GM23338 (cell line): ENCODE measurements around the gene CNGA1. TPM values are rescaled to one million over a fixed set of nuclear protein-coding genes. Genes with fewer than 3 reads are reported as not detected.

Experiments
- ATAC-seq: fragments of 200-7000 bp; cut with Tn5 transposase; 3 replicates; pipeline ENCODE4 v1.9.1; 2020
- DNase-seq: peaks from one replicate; pipeline ENCODE4 v3.0.0-alpha.2; 2015; ENCODE audit warnings: low spot score
- H2AFZ ChIP-seq: fragments of 200-600 bp; sonication (generic); 2 replicates; pipeline ENCODE4 v1.8.0; 2016; ENCODE audit warnings: antibody characterized with exemption, mild to moderate bottlenecking, moderate library complexity
- H3F3A ChIP-seq: fragments of 200-600 bp; sonication (generic); replicated peaks from 2 replicates; pipeline ENCODE4 v1.8.0; 2017; ENCODE audit warnings: antibody characterized with exemption, mixed run types, low read depth
- H3K27ac ChIP-seq: fragments of 200-600 bp; sonication (generic); 2 replicates; pipeline ENCODE4 v1.6.1; 2016; ENCODE audit warnings: low read depth
- H3K27me3 ChIP-seq: fragments of 200-600 bp; sonication (generic); 2 replicates; pipeline ENCODE4 v1.8.0; 2016; ENCODE audit warnings: mild to moderate bottlenecking, mixed run types, moderate library complexity; ENCODE audit not compliant: insufficient read depth
- H3K36me3 ChIP-seq: fragments of 200-600 bp; sonication (generic); 2 replicates; pipeline ENCODE4 v1.8.0; 2016; ENCODE audit warnings: mild to moderate bottlenecking; ENCODE audit not compliant: insufficient read depth
- H3K4me1 ChIP-seq: fragments of 200-600 bp; sonication (generic); 2 replicates; pipeline ENCODE4 v1.8.0; 2016; ENCODE audit warnings: mild to moderate bottlenecking, moderate library complexity; ENCODE audit not compliant: insufficient read depth
- H3K4me2 ChIP-seq: fragments of 200-600 bp; sonication (generic); 2 replicates; pipeline ENCODE4 v1.7.1; 2017; ENCODE audit warnings: mixed run types
- H3K4me3 ChIP-seq: fragments of 200-600 bp; sonication (generic); 2 replicates; pipeline ENCODE4 v1.6.1; 2016; ENCODE audit warnings: mixed run types
- H3K79me2 ChIP-seq: fragments of 200-600 bp; sonication (generic); replicated peaks from 2 replicates; pipeline ENCODE4 v1.8.0; 2017; ENCODE audit warnings: mild to moderate bottlenecking; ENCODE audit not compliant: insufficient read depth
- H3K9me2 ChIP-seq: fragments of 200-600 bp; sonication (generic); 2 replicates; pipeline ENCODE4 v1.8.0; 2017; ENCODE audit not compliant: insufficient read depth
- H4K20me1 ChIP-seq: fragments of 200-600 bp; sonication (generic); replicated peaks from 2 replicates; pipeline ENCODE4 v1.8.0; 2017; ENCODE audit warnings: mild to moderate bottlenecking; ENCODE audit not compliant: insufficient read depth
- H3K27ac Mint-ChIP-seq: 2 replicates; pipeline ENCODE4 v1.8.0; 2020; ENCODE audit warnings: inconsistent platforms, mild to moderate bottlenecking, moderate library complexity, mixed read lengths
- H3K27me3 Mint-ChIP-seq: 3 replicates; pipeline ENCODE4 v1.8.0; 2022; ENCODE audit warnings: low read depth, mild to moderate bottlenecking, moderate library complexity, mixed read lengths, inconsistent platforms; ENCODE audit not compliant: insufficient read depth, poor library complexity
- H3K36me3 Mint-ChIP-seq: 3 replicates; pipeline ENCODE4 v1.8.0; 2021; ENCODE audit warnings: low read depth, mild to moderate bottlenecking, inconsistent platforms, moderate library complexity, mixed read lengths
- H3K4me1 Mint-ChIP-seq: 3 replicates; pipeline ENCODE4 v1.8.0; 2020; ENCODE audit warnings: mild to moderate bottlenecking, inconsistent platforms, mixed read lengths
- H3K4me3 Mint-ChIP-seq: 3 replicates; pipeline ENCODE4 v1.8.0; 2021; ENCODE audit warnings: moderate library complexity, mild to moderate bottlenecking, inconsistent platforms, mixed read lengths
- H3K9me3 Mint-ChIP-seq: 3 replicates; pipeline ENCODE4 v1.8.0; 2020; ENCODE audit warnings: moderate library complexity, mild to moderate bottlenecking, inconsistent platforms, mixed read lengths
- CREB1 ChIP-seq: fragments of 250-450 bp; sonication (Bioruptor Pico); IDR thresholded peaks from 2 replicates; pipeline ENCODE4 v1.5.0; 2020; ENCODE audit warnings: low read depth, mild to moderate bottlenecking, moderate library complexity
- EZH2 ChIP-seq: fragments of 200-600 bp; sonication (generic); IDR thresholded peaks from one replicate; pipeline ENCODE4 v1.8.0; 2017; ENCODE audit warnings: antibody characterized with exemption, mild to moderate bottlenecking, low read depth; ENCODE audit not compliant: unreplicated experiment
- JUNB ChIP-seq: IDR thresholded peaks from one replicate; pipeline ENCODE4 v1.6.1; 2016; ENCODE audit warnings: antibody characterized with exemption; ENCODE audit not compliant: unreplicated experiment
- STAT1 ChIP-seq: IDR thresholded peaks from one replicate; pipeline ENCODE4 v1.6.1; 2016; ENCODE audit warnings: antibody characterized with exemption; ENCODE audit not compliant: unreplicated experiment
- ZNF114 ChIP-seq: fragments of 250-450 bp; sonication (Bioruptor Pico); IDR thresholded peaks from 2 replicates; pipeline ENCODE4 v1.5.0; 2020; ENCODE audit warnings: mild to moderate bottlenecking, moderate library complexity
- ZNF331 ChIP-seq: fragments of 250-450 bp; sonication (Bioruptor Pico); IDR thresholded peaks from 2 replicates; pipeline ENCODE4 v1.5.0; 2020; ENCODE audit warnings: low read depth, mild to moderate bottlenecking, moderate library complexity
- polyA plus RNA-seq: library from polyadenylated mRNA; unstranded; fragments of >200 nt; fragmentation: Nextera tagmentation; extraction: Ambion mirVana; gene quantifications from 2 replicates; pipeline ENCODE4 v1.2.1, GENCODE V29; 2016
- total RNA-seq: library from RNA; depleted of rRNA; stranded (reverse); fragments of >200 nt; shearing (Covaris generic); gene quantifications from 2 replicates; pipeline ENCODE4 v1.2.3, GENCODE V29; 2014
- TF ChIP-seq, protein P1 (sequence below), 2 experiments: fragments of 200-600 bp in 1 of 2; sonication (generic) in 1 of 2; conservative IDR thresholded peaks; 2 replicates each; pipeline versions ENCODE4 v1.5.1 to v1.6.1; 2016 to 2017; ENCODE audit warnings: antibody characterized with exemption in 2 of 2, low read depth in 2 of 2, mild to moderate bottlenecking in 2 of 2, moderate library complexity in 1 of 2
- TF ChIP-seq, protein P2 (sequence below): IDR thresholded peaks from one replicate; pipeline ENCODE4 v1.6.1; 2018; ENCODE audit warnings: antibody characterized with exemption; ENCODE audit not compliant: unreplicated experiment
- TF ChIP-seq, protein P3 (sequence below): IDR thresholded peaks from 2 replicates; pipeline ENCODE4 v1.6.1; 2016; ENCODE audit warnings: antibody characterized with exemption

Gene CNGA1
- total and polyA plus RNA-seq, 2 experiments from 2014 or later: 3.3 to 4.9 TPM

DNA sequence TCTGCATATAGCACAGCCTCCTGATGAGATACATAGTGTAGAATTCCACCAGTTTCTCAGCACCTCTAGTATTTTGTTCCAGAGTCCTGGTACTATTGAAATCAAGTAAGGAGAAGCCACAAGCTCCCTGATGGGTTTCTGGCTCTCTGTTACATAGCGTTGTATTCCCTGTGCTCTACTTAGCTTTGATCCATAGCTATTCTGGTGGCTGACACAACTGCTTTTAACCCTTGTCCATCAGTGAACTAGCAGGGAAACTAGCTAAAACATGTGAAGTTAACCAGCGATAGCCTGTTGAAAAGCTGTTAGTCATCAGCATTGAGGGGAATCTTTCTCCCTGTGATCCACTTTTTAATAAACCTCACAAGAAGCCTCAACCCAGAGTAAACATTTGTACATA is 27.0 kb upstream of the CNGA1 start (continued):
- TF ChIP-seq, protein P1, sequence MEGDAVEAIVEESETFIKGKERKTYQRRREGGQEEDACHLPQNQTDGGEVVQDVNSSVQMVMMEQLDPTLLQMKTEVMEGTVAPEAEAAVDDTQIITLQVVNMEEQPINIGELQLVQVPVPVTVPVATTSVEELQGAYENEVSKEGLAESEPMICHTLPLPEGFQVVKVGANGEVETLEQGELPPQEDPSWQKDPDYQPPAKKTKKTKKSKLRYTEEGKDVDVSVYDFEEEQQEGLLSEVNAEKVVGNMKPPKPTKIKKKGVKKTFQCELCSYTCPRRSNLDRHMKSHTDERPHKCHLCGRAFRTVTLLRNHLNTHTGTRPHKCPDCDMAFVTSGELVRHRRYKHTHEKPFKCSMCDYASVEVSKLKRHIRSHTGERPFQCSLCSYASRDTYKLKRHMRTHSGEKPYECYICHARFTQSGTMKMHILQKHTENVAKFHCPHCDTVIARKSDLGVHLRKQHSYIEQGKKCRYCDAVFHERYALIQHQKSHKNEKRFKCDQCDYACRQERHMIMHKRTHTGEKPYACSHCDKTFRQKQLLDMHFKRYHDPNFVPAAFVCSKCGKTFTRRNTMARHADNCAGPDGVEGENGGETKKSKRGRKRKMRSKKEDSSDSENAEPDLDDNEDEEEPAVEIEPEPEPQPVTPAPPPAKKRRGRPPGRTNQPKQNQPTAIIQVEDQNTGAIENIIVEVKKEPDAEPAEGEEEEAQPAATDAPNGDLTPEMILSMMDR (conservative IDR thresholded peaks at IDR 0.05; ENCODE audit: low read depth in 2 of 2): no peak
- TF ChIP-seq, protein P2, sequence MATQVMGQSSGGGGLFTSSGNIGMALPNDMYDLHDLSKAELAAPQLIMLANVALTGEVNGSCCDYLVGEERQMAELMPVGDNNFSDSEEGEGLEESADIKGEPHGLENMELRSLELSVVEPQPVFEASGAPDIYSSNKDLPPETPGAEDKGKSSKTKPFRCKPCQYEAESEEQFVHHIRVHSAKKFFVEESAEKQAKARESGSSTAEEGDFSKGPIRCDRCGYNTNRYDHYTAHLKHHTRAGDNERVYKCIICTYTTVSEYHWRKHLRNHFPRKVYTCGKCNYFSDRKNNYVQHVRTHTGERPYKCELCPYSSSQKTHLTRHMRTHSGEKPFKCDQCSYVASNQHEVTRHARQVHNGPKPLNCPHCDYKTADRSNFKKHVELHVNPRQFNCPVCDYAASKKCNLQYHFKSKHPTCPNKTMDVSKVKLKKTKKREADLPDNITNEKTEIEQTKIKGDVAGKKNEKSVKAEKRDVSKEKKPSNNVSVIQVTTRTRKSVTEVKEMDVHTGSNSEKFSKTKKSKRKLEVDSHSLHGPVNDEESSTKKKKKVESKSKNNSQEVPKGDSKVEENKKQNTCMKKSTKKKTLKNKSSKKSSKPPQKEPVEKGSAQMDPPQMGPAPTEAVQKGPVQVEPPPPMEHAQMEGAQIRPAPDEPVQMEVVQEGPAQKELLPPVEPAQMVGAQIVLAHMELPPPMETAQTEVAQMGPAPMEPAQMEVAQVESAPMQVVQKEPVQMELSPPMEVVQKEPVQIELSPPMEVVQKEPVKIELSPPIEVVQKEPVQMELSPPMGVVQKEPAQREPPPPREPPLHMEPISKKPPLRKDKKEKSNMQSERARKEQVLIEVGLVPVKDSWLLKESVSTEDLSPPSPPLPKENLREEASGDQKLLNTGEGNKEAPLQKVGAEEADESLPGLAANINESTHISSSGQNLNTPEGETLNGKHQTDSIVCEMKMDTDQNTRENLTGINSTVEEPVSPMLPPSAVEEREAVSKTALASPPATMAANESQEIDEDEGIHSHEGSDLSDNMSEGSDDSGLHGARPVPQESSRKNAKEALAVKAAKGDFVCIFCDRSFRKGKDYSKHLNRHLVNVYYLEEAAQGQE: no peak
- TF ChIP-seq JUNB (no peak), ZNF114 (CRISPR knock-in tag) (no peak), ZNF331 (CRISPR knock-in tag) (no peak)

DNA sequence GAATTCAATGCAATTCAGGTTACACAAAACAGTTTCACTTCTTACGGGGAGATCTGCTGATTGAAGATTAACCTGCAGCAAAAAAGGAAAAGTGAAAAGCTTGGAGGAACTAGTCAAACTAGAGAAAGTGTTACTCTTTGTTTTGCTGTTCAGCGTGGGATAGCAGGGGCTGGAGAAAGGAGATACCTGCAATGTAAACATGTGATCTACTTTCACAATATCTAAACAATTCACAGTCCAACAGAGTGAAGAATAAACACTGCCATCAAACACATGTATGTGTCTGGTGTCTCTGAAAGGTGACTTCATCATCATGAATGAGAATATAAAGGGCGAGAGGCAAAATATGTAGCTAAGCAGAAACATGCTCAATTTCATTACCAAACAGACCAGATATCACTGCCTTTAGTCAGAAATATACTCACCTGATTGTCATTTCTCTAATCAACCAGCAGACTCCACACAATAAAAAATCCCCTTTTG is 26.5 kb upstream of the CNGA1 start:
- H3K36me3 Mint-ChIP-seq: no peaks in the 10 kb centered on the region
- H3K79me2 ChIP-seq: no peaks in the 10 kb centered on the region
- 0 out of 2 replicates have a peak overlapping the region, but pooled peaks have one; percentile 29 for H3K27ac Mint-ChIP-seq
- H3K9me2 ChIP-seq: 0 out of 2 replicates have a peak, but pooled peaks cover 5% of the 10 kb centered on the region
- H3K27ac ChIP-seq: no peak overlapping the region
- H3K4me2 ChIP-seq: no peak overlapping the region
- no peak for ATAC-seq
- no peak for DNase-seq
- peaks cover 19% of the 10 kb centered on the region for H3K4me1 Mint-ChIP-seq
- H3F3A ChIP-seq: 0 out of 2 replicates have a peak, but pooled peaks cover 5% of the 10 kb centered on the region
- H3K36me3 ChIP-seq: no peaks in the 10 kb centered on the region
- H3K4me3 Mint-ChIP-seq: no peak overlapping the region
- peaks cover 13% of the 10 kb centered on the region; the same call in 1 of the 2 replicates for H3K4me1 ChIP-seq
- H4K20me1 ChIP-seq: no peaks in the 10 kb centered on the region
- H3K4me3 ChIP-seq: no peak overlapping the region
- H3K9me3 Mint-ChIP-seq: no peaks in the 10 kb centered on the region
- no peaks in the 10 kb centered on the region for H3K27me3 ChIP-seq
- peaks cover 2% of the 10 kb centered on the region for H3K27me3 Mint-ChIP-seq
- H2AFZ ChIP-seq: peak overlapping the region; percentile 4; the same call in 1 of the 2 replicates
- TF ChIP-seq STAT1: no peak
- TF ChIP-seq, protein P2: no peak
- TF ChIP-seq, protein P3, sequence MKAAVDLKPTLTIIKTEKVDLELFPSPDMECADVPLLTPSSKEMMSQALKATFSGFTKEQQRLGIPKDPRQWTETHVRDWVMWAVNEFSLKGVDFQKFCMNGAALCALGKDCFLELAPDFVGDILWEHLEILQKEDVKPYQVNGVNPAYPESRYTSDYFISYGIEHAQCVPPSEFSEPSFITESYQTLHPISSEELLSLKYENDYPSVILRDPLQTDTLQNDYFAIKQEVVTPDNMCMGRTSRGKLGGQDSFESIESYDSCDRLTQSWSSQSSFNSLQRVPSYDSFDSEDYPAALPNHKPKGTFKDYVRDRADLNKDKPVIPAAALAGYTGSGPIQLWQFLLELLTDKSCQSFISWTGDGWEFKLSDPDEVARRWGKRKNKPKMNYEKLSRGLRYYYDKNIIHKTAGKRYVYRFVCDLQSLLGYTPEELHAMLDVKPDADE: no peak
- TF ChIP-seq EZH2: no peak
- TF ChIP-seq CREB1 (CRISPR knock-in tag): no peak
